Hippocampal formation (tissue), 2 donors: ENCODE measurements around the gene MMP27.

ENCODE experiments used
- DNase-seq, 2 donors: peaks; one replicate each; lab custom pipeline; 2025; lab: John Stamatoyannopoulos, UW

MMP27 gene

DNA sequence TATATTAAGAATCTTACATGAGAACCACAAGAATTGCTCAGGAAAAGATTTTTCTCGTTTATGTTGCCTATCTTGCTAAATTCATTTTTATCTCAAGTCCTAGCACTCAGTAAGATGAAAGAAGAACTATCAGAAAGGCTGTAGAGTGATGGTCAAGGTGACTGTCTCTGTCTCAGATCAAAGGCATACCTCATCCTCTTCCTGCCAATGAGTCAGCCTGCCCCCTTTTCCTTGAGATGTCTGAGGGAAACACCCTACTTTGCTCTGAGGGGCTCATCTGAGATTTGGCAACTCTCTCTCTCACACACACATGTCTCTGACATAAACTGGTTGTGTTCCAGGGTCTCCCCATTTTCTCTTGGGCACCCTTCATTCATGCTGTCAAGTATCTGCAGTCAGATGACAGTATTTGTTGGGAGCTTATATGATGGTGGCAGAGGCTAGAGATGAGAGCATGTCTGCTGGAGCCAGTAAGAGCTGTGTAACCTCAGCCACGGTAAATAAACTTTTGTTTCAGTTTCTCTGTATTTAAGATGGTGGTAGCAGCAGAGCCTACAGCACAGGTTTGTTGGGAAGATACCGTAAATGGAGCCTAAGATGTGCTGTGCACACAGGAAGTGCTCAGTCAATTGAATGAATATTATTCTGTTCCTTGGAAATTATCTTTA, 1.6 kb downstream of the MMP27 start:
- no peak for DNase-seq

- DNase-seq, result no peak
Measured at GRCh38 chr11:102695201-102695600, 10.4 kb downstream of the MMP27 start.

DNA sequence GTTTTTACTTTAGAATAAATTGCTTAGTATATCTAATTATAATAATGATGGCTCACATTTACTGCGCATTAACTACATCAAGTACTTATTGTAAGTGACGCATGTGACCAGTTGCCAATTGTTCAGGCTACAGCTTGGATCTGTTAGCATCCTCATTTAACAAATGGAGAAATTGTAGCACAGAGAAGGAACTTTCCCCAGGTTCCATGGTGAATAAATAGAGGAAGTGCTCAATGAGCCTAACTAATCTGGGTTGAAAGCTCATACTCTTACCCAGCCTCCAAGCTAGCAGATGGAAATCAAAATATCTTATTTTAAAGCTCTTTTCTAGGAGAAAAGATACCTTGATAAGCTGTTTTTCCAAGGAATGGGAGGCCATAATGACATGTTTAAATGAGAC, 19.8 kb downstream of the MMP27 start:
- DNase-seq, result no peak

GRCh38 chr11:102685338-102685737, 20.2 kb downstream of the MMP27 start:
- DNase-seq, result no peak

- no peak for DNase-seq
Measured at GRCh38 chr11:102683277-102683676, 22.3 kb downstream of the MMP27 start.

- DNase-seq, result no peak
Measured at GRCh38 chr11:102680945-102681344, 24.6 kb downstream of the MMP27 start.

- no peak for DNase-seq
Measured at GRCh38 chr11:102678022-102678421, 27.5 kb downstream of the MMP27 start.

- DNase-seq, result no peak
Measured at GRCh38 chr11:102676084-102676483, 29.5 kb downstream of the MMP27 start.

GRCh38 chr11:102669664-102670063, 35.9 kb downstream of the MMP27 start:
- no peak for DNase-seq

DNA sequence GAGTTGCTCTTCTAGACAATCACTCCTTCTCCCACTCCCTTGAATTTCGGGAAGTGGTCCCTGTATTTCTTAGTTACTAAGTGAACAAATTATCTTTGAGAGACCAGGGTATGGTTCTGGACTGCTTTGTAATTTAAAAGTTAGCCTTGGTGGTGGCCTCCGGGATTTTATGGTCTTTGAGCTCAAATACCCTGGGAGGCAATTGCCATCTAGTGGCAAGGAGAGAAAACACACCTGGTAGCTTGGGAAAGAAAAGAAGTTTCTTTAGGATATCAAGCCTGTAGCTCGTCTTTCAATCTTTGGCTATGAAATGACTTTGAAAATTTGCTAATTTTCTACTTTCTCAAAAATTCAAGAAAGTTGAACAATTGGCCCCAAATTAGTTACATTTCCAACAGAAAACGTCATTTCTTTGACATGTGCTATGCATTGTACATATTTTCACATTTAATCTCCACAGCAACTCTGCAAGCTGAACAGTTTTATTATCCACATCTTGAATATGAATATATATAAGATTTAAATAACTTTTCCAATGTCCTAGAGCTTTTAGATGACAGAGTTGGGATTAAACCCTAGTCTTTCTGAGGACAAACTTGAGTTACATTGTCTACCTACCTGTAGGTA, 39.1 kb downstream of the MMP27 start:
- DNase-seq, result peak in 1 of 2 donors; percentile 38

DNA sequence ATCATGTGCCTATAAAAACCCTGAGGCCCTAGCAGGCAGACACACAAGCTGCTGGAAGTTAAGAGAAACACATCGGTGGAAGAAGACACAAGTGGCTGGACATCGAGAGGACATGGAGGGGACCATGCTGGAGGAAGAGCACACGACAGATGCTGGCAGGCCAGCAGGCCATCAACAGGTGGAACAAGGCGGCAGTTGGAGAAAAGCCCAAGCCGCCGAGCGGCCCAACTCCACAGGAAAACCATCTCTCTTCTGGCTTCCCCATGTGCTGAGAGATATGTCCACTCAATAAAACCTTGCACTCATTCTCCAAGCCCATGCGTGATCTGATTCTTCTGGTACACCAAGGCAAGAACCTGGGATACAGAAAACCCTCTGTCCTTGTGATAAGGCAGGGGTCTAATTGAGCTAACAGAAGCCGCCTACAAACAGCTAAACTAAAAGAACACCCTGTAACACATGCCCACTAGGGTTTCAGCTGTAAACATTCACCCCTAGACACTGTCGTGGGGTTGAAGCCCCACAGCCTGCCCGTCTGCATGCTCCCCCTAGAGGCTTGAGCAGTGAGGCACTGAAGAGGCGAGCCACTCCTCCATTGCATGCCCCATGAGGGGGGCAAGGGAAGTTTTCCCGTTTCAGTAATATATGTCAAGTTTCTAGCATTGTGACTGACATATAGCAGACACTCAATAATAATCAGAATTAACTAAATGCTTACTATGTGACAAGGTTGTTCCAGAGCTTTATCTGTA, 41.4 kb downstream of the MMP27 start:
- DNase-seq, result no peak

- no peak for DNase-seq
Measured at GRCh38 chr11:102662607-102663006, 43.0 kb downstream of the MMP27 start.

DNA sequence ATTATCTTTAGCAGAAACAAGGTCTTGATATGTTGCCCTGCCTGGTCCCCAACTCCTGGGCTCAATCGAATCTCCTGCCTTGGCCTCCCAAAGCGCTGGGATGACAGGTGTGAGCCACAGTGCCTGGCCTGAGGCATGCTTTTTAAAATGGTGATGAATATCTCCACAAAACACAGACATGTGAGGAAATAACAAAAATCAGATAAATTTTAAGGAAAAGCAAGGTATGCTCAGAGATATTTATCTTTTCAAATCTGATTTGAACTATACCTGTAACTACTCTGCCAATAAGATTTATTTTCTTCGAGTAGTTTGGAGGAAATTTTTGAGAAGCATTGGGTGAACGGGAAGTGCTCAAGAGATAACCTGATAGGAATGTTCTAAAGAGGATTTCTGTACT, 44.5 kb downstream of the MMP27 start:
- no peak for DNase-seq

DNA sequence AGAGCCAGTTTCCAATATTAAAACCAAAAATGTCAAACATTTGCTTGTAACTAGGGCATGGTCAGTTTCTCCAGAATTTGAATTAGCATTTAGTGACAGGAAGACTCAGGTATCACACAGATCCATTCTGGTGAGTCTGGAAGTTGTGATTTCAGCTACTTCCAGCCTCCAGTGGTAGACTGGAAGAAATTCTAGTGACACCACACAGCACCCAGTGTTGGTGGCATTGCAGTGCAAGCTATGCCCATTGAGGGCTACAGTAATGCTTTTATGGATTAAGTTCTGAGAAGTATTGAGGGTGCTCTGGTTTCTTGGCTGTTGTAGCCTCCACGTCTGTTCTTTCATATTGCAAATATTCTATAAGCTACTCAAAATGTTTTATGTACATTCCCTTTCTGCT, 49.0 kb downstream of the MMP27 start:
- no peak for DNase-seq

GRCh38 chr11:102655547-102655946, 50.0 kb downstream of the MMP27 start:
- no peak for DNase-seq

DNA sequence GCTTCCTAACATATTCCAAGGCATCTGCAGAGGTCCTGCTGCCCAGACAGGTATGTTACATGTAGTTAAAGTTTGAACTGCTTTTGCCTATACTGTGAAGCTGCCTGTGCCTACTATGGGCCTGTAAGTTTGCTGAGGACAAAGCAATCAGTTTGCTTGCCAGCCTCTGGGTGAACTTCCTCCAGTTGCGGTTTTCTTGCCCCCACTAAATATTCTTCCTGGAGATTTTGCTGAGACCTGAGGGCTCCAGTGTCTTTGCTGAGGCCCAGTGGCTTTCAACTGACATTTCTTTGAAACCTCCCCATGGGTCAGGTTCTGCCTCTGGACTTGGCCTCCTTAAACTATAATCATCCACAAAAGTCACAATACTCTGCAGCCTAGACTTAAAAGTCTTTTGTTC, 50.8 kb downstream of the MMP27 start:
- DNase-seq, result no peak

- no peak for DNase-seq
Measured at GRCh38 chr11:102653744-102654291, 51.8 kb downstream of the MMP27 start.

GRCh38 chr11:102647430-102647829, 58.1 kb downstream of the MMP27 start:
- DNase-seq, result no peak

- DNase-seq, result no peak
Measured at GRCh38 chr11:102643941-102644340, 61.6 kb downstream of the MMP27 start.
